Colonic mucosa (tissue), 4 donors: ENCODE measurements around the gene CACTIN. TPM values are rescaled to one million over a fixed set of nuclear protein-coding genes. Genes with fewer than 3 reads are reported as not detected.

Source experiments
- DNase-seq: peaks from one replicate; pipeline ENCODE4 v3.0.0-alpha.2; 2020
- H3K27ac ChIP-seq: fragments of 200-600 bp; one replicate; pipeline ENCODE4 v1.8.0; 2021
- H3K27me3 ChIP-seq: fragments of 200-600 bp; one replicate; pipeline ENCODE4 v1.8.0; 2021
- H3K36me3 ChIP-seq: fragments of 200-600 bp; one replicate; pipeline ENCODE4 v1.8.0; 2021
- H3K4me1 ChIP-seq: fragments of 200-600 bp; one replicate; pipeline ENCODE4 v1.8.0; 2021; ENCODE audit warnings: mild to moderate bottlenecking
- H3K4me3 ChIP-seq: fragments of 200-600 bp; one replicate; pipeline ENCODE4 v1.8.0; 2021
- H3K9ac ChIP-seq, 2 donors: one replicate each; pipeline ENCODE4 v1.7.0; 2013; ENCODE audit warnings: control low read depth in 2 of 2, low read depth in 2 of 2, low read length in 2 of 2
- H3K9me3 ChIP-seq: fragments of 200-600 bp; one replicate; pipeline ENCODE4 v1.8.0; 2021
- CTCF ChIP-seq: fragments of 200-600 bp; IDR thresholded peaks from one replicate; pipeline ENCODE4 v1.8.0; 2022; ENCODE audit warnings: antibody characterized with exemption, mild to moderate bottlenecking
- intact Hi-C: fragments of 100-400 bp; cut with DNase I; formaldehyde crosslinking; loops from one replicate; pipeline ENCODE4 v1.14.1; 2022
- total RNA-seq, 2 donors: library from RNA; stranded (reverse); fragmentation: NEBNext Ultra II Directional in 1 of 2; extraction: Animal tissue kit (Norgen Biotek cat#: 25700) in 1 of 2; gene quantifications; one replicate each; pipeline ENCODE4 v1.2.1, GENCODE V29; 2021
- donor health status: healthy.
- donor health status: DM: no; HTN: no; CAD: no.
- donor health status: DM: no; HTN: no; CAD: no.

Gene CACTIN
- total RNA-seq, 2 donors from 2014 or later = 12.0 to 35.1 TPM

- Histone ChIP-seq H3K4me1 (no peaks in the 10 kb centered on the region), H3K9ac (no peak overlapping the region), H3K9me3 (no peaks in the 10 kb centered on the region), H3K36me3 (no peaks in the 10 kb centered on the region), H3K4me3 (no peak overlapping the region), H3K27ac (no peak overlapping the region), H3K27me3 (no peaks in the 10 kb centered on the region)
- no peak for TF ChIP-seq CTCF
- DNase-seq = no peak
- intact Hi-C loops = no loop called here
Observed at GRCh38 chr19:3591876-3592613, 34.5 kb downstream of the CACTIN start.

GRCh38 chr19:3590991-3591659 is 35.5 kb downstream of the CACTIN start:
- Histone ChIP-seq H3K27ac (no peak overlapping the region), H3K27me3 (no peaks in the 10 kb centered on the region), H3K4me3 (no peak overlapping the region), H3K4me1 (no peaks in the 10 kb centered on the region), H3K9ac (no peak overlapping the region), H3K9me3 (no peaks in the 10 kb centered on the region), H3K36me3 (no peaks in the 10 kb centered on the region)
- DNase-seq = no peak
- TF ChIP-seq CTCF = no peak
- intact Hi-C loops = no loop called here

DNA sequence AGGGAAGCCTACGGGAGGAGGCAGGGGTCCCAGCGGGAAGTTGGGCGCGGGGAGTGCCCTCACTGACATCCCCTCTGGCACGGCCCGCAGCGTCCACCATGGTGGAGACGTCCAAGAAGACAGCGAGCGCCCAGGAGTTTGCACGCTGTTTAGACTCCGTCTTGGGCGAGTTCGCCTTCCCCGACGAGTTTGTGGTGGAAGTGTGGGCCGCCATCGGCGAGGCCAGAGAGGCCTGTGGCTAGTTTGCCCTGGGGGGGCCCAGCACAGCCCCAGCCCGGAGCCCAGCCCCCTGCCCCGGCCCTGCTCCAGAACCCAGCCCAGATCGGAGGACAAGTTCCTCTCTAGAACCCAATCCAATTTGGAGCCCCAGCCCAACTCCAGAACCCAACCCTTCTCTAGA is 36.6 kb downstream of the CACTIN start:
- H3K27me3 ChIP-seq = peaks cover 8% of the 10 kb centered on the region
- no peaks in the 10 kb centered on the region for H3K4me1 ChIP-seq
- no peak overlapping the region for H3K4me3 ChIP-seq
- intact Hi-C loops = no loop called here
- H3K36me3 ChIP-seq = no peaks in the 10 kb centered on the region
- no peak for DNase-seq
- no peak overlapping the region for H3K9ac ChIP-seq
- H3K27ac ChIP-seq = no peak overlapping the region
- no peak for TF ChIP-seq CTCF
- no peaks in the 10 kb centered on the region for H3K9me3 ChIP-seq

DNA sequence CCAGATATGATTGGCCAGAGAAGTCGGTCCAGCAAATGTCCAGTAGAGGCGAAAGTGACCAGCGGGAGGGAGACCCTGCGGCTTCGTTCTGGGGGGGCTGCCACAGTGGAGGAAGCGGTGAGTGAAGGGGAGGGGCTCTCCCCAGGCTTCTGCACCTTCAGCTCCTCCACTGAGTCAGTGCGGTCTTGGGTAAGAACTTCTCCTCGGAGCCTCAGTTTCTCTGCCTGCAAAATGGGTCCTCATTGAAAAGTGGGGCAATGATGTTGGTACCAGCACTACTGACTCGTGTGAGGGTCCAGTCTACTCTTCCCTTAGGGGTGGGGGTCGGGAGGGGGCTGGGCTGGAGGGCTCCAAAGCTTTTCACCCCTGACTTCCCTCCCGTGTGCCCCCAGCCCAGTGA is 37.2 kb downstream of the CACTIN start:
- H3K9me3 ChIP-seq = no peaks in the 10 kb centered on the region
- H3K4me3 ChIP-seq = no peak overlapping the region
- peaks cover 10% of the 10 kb centered on the region for H3K27me3 ChIP-seq
- TF ChIP-seq CTCF = no peak
- intact Hi-C loops = no loop called here
- H3K36me3 ChIP-seq = no peaks in the 10 kb centered on the region
- no peaks in the 10 kb centered on the region for H3K4me1 ChIP-seq
- no peak overlapping the region for H3K9ac ChIP-seq
- H3K27ac ChIP-seq = no peak overlapping the region
- DNase-seq = no peak

DNA sequence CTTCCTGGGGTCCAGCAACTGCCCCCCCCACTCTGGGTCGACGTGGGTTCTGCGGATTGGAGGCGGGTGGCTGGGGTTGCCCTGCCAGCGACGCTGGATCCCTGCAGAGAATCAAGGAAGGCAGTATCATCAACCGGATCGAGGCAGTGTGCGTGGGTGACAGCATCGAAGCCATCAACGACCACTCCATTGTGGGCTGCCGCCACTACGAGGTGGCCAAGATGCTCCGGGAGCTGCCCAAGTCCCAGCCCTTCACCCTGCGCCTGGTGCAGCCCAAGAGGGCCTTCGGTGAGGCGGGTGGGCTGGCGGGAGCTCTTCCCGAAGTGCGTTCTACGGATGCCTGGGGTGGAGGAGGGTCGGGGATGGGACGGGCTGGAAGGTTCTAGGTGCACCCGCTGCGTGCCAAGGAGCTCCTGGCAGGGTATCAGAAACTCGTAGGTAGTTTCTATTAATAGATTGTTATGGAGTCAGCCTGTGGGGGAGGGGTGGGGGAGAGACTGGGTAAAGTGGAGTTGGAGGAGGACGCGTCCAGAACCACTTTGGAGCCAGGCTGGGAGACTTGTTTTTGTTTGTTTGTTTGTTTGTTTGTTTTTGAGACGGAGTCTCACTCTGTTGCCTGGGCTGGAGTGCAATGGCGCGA is 39.8 kb downstream of the CACTIN start:
- H3K4me3 ChIP-seq = no peak overlapping the region
- H3K27ac ChIP-seq = no peak overlapping the region
- no peaks in the 10 kb centered on the region for H3K36me3 ChIP-seq
- H3K9me3 ChIP-seq = no peaks in the 10 kb centered on the region
- no peak for TF ChIP-seq CTCF
- no peak for DNase-seq
- intact Hi-C loops = no loop called here
- H3K27me3 ChIP-seq = peaks cover 10% of the 10 kb centered on the region
- no peak overlapping the region for H3K9ac ChIP-seq
- H3K4me1 ChIP-seq = no peaks in the 10 kb centered on the region
